Suprapubic skin (tissue), 4 donors: ENCODE results near the gene PLXNA1. TPM values are rescaled to one million over a fixed set of nuclear protein-coding genes. Genes with fewer than 3 reads are reported as not detected.

Experiments
- DNase-seq, 2 donors: peaks; one replicate each; pipeline ENCODE4 v3.0.0-alpha.2; 2019; ENCODE audit warnings: low spot score in 2 of 2
- H3K27ac ChIP-seq: fragments of 200-600 bp; sonication (generic); one replicate; pipeline ENCODE4 v1.5.1; 2019
- H3K27me3 ChIP-seq: fragments of 200-600 bp; sonication (generic); one replicate; pipeline ENCODE4 v1.5.1; 2019
- H3K36me3 ChIP-seq: fragments of 200-600 bp; sonication (generic); one replicate; pipeline ENCODE4 v1.5.1; 2019
- H3K4me1 ChIP-seq: fragments of 200-600 bp; sonication (generic); one replicate; pipeline ENCODE4 v1.5.1; 2019
- H3K4me3 ChIP-seq: fragments of 200-600 bp; sonication (generic); one replicate; pipeline ENCODE4 v1.5.1; 2019; ENCODE audit warnings: mild to moderate bottlenecking
- H3K9me3 ChIP-seq: fragments of 200-600 bp; sonication (generic); one replicate; pipeline ENCODE4 v1.5.1; 2019
- EP300 ChIP-seq: sonication (generic); formaldehyde crosslinking; IDR thresholded peaks from one replicate; pipeline ENCODE4 v1.6.1; 2017; ENCODE audit warnings: antibody characterized with exemption
- POLR2A ChIP-seq, 2 donors: fragments of 450-650 bp; IDR thresholded peaks; one replicate each; pipeline ENCODE4 v1.6.1; 2017; ENCODE audit warnings: antibody characterized with exemption in 2 of 2, mild to moderate bottlenecking in 2 of 2, moderate library complexity in 2 of 2
- POLR2AphosphoS5 ChIP-seq, 3 donors: sonication (generic); formaldehyde crosslinking; IDR thresholded peaks; one replicate each; pipeline ENCODE4 v1.6.1; 2017; ENCODE audit warnings: antibody characterized with exemption in 3 of 3
- WGBS: methylation state at CpG from one replicate; pipeline ENCODE4 v1.1.5; 2018; 5-methylcytosine and 5-hydroxymethylcytosine counted together
- total RNA-seq, 4 donors: library from RNA; depleted of rRNA; stranded (reverse); fragments of >200 nt; gene quantifications; one replicate each; pipeline ENCODE4 v1.1.0, GENCODE V29; 2016
- TF ChIP-seq, protein P1 (sequence below), 2 donors: fragments of 200-600 bp in 1 of 2; fragments of 450-650 bp in 1 of 2; sonication (generic) in 1 of 2; IDR thresholded peaks; one replicate each; pipeline ENCODE4 v1.5.1; 2016 to 2019; ENCODE audit warnings: antibody characterized with exemption in 2 of 2, mild to moderate bottlenecking in 1 of 2, moderate library complexity in 1 of 2

The PLXNA1 gene
- total RNA-seq, 4 donors from 2014 or later = 48.4 to 77.9 (median 59.4) TPM

DNA sequence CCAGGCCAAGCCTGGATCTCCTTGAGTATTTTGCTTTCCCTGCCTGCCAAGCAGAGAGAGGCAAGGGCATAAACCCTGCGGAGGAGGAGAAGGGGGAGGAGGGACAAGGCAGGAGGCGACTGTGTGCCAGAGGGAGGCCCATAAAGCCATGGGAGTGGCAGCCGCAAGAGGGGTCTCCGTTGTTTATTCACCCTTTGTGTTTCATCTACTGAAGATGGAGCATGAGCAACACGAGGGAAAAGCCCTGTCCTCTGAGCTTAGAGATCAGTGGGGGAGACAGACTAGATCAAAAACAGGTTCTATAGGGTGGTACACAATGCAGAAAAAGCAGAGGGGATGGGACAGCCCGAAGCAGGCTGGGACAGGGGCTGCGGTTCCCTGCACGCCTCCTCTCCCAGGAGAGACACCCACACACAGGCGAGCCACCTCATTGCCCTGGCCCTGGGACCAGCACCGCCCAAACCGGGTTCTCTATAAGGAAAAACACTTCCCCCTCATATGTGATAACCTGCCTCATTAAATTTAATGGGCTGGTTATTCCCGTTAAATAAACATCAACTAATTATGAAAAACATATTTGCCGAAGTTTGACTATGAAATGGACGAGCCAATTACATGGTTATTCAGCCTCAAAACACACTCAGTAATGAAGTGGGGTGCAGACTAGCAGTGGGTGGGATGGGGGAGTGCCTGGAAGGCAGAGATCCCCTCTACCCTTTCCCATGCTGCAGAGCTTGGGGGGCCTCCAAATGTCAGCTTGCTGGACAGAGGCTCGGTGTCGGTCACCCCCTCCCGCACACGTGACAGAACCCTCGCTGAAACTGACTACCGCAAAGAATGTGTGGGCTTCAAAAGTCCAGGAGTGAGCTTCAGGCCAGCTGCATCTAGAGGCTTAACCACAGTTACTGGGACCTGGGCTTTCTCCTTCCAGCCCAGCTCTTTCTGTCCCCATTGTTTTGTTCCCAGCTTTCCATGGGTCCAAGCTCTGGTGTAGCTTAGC lies 14.2 kb upstream of the PLXNA1 start:
- no peaks in the 10 kb centered on the region for H3K9me3 ChIP-seq
- peaks cover 26% of the 10 kb centered on the region for H3K4me1 ChIP-seq
- TF ChIP-seq POLR2A (IDR thresholded peaks at IDR 0.05) (no peak), EP300 (no peak), POLR2AphosphoS5 (IDR thresholded peaks at IDR 0.05) (no peak)
- TF ChIP-seq, protein P1, sequence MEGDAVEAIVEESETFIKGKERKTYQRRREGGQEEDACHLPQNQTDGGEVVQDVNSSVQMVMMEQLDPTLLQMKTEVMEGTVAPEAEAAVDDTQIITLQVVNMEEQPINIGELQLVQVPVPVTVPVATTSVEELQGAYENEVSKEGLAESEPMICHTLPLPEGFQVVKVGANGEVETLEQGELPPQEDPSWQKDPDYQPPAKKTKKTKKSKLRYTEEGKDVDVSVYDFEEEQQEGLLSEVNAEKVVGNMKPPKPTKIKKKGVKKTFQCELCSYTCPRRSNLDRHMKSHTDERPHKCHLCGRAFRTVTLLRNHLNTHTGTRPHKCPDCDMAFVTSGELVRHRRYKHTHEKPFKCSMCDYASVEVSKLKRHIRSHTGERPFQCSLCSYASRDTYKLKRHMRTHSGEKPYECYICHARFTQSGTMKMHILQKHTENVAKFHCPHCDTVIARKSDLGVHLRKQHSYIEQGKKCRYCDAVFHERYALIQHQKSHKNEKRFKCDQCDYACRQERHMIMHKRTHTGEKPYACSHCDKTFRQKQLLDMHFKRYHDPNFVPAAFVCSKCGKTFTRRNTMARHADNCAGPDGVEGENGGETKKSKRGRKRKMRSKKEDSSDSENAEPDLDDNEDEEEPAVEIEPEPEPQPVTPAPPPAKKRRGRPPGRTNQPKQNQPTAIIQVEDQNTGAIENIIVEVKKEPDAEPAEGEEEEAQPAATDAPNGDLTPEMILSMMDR (IDR thresholded peaks at IDR 0.05) = no peak
- no peaks in the 10 kb centered on the region for H3K36me3 ChIP-seq
- 85% methylated on average over 20 of the region's 20 CpGs for WGBS
- no peaks in the 10 kb centered on the region for H3K27me3 ChIP-seq
- no peak overlapping the region for H3K4me3 ChIP-seq
- no peak overlapping the region for H3K27ac ChIP-seq
- DNase-seq = no peak

DNA sequence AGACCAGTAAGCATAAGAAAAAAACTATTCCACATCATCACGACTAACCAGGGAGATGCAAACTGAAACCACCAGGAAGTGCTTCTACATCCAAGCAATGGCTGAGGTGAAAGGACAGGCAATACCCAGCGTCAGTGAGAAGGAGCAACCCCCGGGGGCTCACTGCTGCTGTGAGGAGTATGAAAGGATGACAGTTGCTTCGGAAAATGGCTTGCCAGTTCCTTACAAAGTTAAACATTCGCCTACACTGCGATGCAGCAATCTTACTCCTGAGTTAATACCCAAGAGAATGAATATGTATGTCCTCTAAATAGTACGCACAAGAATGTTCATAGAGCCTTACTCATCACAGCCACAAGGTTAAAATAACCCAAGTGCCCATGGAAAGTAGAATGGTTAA lies 13.3 kb upstream of the PLXNA1 start:
- Histone ChIP-seq H3K27ac (no peak overlapping the region), H3K4me1 (peaks cover 23% of the 10 kb centered on the region), H3K36me3 (no peaks in the 10 kb centered on the region), H3K27me3 (no peaks in the 10 kb centered on the region), H3K4me3 (no peak overlapping the region), H3K9me3 (peaks cover 3% of the 10 kb centered on the region)
- no peak for DNase-seq
- 66% methylated on average over 7 of the region's 7 CpGs for WGBS
- TF ChIP-seq, protein P1 (IDR thresholded peaks at IDR 0.05) = no peak
- TF ChIP-seq EP300 = no peak
- TF ChIP-seq POLR2AphosphoS5 (IDR thresholded peaks at IDR 0.05) = no peak
- no peak for TF ChIP-seq POLR2A (IDR thresholded peaks at IDR 0.05)

GRCh38 chr3:126970101-126970500 lies 12.8 kb upstream of the PLXNA1 start:
- 92% methylated on average over 5 of the region's 5 CpGs for WGBS
- TF ChIP-seq, protein P1 (IDR thresholded peaks at IDR 0.05) = no peak
- TF ChIP-seq POLR2AphosphoS5 (IDR thresholded peaks at IDR 0.05) (no peak), POLR2A (IDR thresholded peaks at IDR 0.05) (no peak), EP300 (no peak)
- H3K4me3 ChIP-seq = no peak overlapping the region
- H3K27me3 ChIP-seq = no peaks in the 10 kb centered on the region
- H3K4me1 ChIP-seq = peaks cover 17% of the 10 kb centered on the region
- H3K9me3 ChIP-seq = peaks cover 4% of the 10 kb centered on the region
- H3K36me3 ChIP-seq = no peaks in the 10 kb centered on the region
- DNase-seq = no peak
- H3K27ac ChIP-seq = no peak overlapping the region

GRCh38 chr3:126970921-126971320 lies 12.0 kb upstream of the PLXNA1 start:
- H3K27ac ChIP-seq = no peak overlapping the region
- H3K9me3 ChIP-seq = peaks cover 4% of the 10 kb centered on the region
- H3K27me3 ChIP-seq = no peaks in the 10 kb centered on the region
- 95% methylated on average over 5 of the region's 5 CpGs for WGBS
- no peaks in the 10 kb centered on the region for H3K36me3 ChIP-seq
- no peak overlapping the region for H3K4me3 ChIP-seq
- no peak for DNase-seq
- peaks cover 17% of the 10 kb centered on the region for H3K4me1 ChIP-seq
- TF ChIP-seq, protein P1 (IDR thresholded peaks at IDR 0.05) = no peak
- TF ChIP-seq EP300 = no peak
- TF ChIP-seq POLR2AphosphoS5 (IDR thresholded peaks at IDR 0.05) = no peak
- no peak for TF ChIP-seq POLR2A (IDR thresholded peaks at IDR 0.05)

GRCh38 chr3:126971891-126972351 lies 11.0 kb upstream of the PLXNA1 start:
- TF ChIP-seq EP300 = no peak
- peak in 1 of 2 donors; percentile 47 for TF ChIP-seq POLR2A (IDR thresholded peaks at IDR 0.05)
- 30% methylated on average over 4 of the region's 13 CpGs for WGBS
- peak in 1 of 2 donors; percentile 88 for DNase-seq
- Histone ChIP-seq H3K36me3 (no peaks in the 10 kb centered on the region), H3K27me3 (no peaks in the 10 kb centered on the region), H3K9me3 (peaks cover 4% of the 10 kb centered on the region), H3K4me1 (peaks cover 17% of the 10 kb centered on the region), H3K4me3 (no peak overlapping the region), H3K27ac (peak overlapping the region; percentile 63)
